ENCODE data around the gene TMED10.

TMED10 gene

DNA sequence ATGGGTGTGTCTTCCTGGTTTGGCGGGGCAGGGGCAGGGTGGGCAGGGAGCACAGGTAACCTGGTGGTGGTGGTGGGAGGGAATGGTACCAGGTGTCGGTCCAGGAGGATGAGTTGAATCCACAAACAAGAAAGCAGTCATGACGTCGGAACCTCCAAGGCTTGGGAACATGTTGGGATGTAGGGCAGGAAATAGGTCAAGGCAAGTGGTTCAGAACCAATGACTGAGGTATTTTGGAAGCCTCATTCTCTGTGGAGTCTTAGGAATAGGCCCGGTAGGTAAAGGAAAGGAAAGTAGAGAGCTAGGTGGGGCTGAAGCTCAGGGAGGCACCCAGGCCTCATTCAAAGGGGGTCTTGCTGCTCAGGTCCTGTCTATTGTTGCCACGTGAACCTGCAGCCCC, 39.1 kb upstream of the TMED10 start:
- TF ChIP-seq TAF1 (IDR thresholded peaks at IDR 0.05; ENCODE audit: borderline replicate concordance, insufficient read depth, low read length) (no peak), POLR2AphosphoS5 (IDR thresholded peaks at IDR 0.05; ENCODE audit: low read depth, low read length) (no peak), FOXP2 (optimal IDR thresholded peaks at IDR 0.05; ENCODE audit: borderline replicate concordance, extremely low read depth, extremely low read length, insufficient read depth) (no peak), SIN3A (IDR thresholded peaks at IDR 0.05; ENCODE audit: borderline replicate concordance, insufficient read depth, low read length) (no peak), REST (IDR thresholded peaks at IDR 0.05; ENCODE audit: insufficient read depth in 1 of 2, low read depth in 2 of 2, low read length in 2 of 2) (no peak)

DNA sequence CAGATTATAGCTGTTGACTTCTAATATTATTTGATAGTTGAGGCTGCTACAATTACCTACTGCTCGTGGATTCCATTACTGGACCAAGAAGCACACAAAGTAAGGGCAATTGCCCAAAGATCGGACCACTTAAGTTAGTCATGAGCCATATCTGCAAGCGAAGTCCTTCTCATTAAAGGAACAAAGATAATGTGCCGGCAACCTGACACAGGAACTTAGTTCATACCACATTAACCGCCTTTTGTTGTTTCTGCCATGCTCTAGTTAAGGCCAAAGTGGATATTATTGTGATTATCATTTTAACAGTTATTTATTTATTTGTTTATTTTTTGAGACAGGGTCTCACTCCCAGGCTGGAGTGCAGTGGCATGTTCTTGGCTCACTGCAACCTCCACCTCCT, 38.1 kb upstream of the TMED10 start:
- no peak for TF ChIP-seq POLR2AphosphoS5 (IDR thresholded peaks at IDR 0.05; ENCODE audit: low read depth, low read length)
- TF ChIP-seq FOXP2 (optimal IDR thresholded peaks at IDR 0.05; ENCODE audit: borderline replicate concordance, extremely low read depth, extremely low read length, insufficient read depth): no peak
- no peak for TF ChIP-seq SIN3A (IDR thresholded peaks at IDR 0.05; ENCODE audit: borderline replicate concordance, insufficient read depth, low read length)
- no peak for TF ChIP-seq TAF1 (IDR thresholded peaks at IDR 0.05; ENCODE audit: borderline replicate concordance, insufficient read depth, low read length)
- TF ChIP-seq REST (IDR thresholded peaks at IDR 0.05; ENCODE audit: insufficient read depth in 1 of 2, low read depth in 2 of 2, low read length in 2 of 2): no peak

GRCh38 chr14:75213172-75213571, 36.8 kb upstream of the TMED10 start:
- TF ChIP-seq REST (IDR thresholded peaks at IDR 0.05; ENCODE audit: insufficient read depth in 1 of 2, low read depth in 2 of 2, low read length in 2 of 2) (no peak), SIN3A (IDR thresholded peaks at IDR 0.05; ENCODE audit: borderline replicate concordance, insufficient read depth, low read length) (no peak), TAF1 (IDR thresholded peaks at IDR 0.05; ENCODE audit: borderline replicate concordance, insufficient read depth, low read length) (no peak), FOXP2 (optimal IDR thresholded peaks at IDR 0.05; ENCODE audit: borderline replicate concordance, extremely low read depth, extremely low read length, insufficient read depth) (no peak), POLR2AphosphoS5 (IDR thresholded peaks at IDR 0.05; ENCODE audit: low read depth, low read length) (no peak)

GRCh38 chr14:75208843-75209242, 32.4 kb upstream of the TMED10 start:
- TF ChIP-seq SIN3A (IDR thresholded peaks at IDR 0.05; ENCODE audit: borderline replicate concordance, insufficient read depth, low read length) (no peak), POLR2AphosphoS5 (IDR thresholded peaks at IDR 0.05; ENCODE audit: low read depth, low read length) (no peak), TAF1 (IDR thresholded peaks at IDR 0.05; ENCODE audit: borderline replicate concordance, insufficient read depth, low read length) (no peak), FOXP2 (optimal IDR thresholded peaks at IDR 0.05; ENCODE audit: borderline replicate concordance, extremely low read depth, extremely low read length, insufficient read depth) (no peak), REST (IDR thresholded peaks at IDR 0.05; ENCODE audit: insufficient read depth in 1 of 2, low read depth in 2 of 2, low read length in 2 of 2) (no peak)

- no peak for TF ChIP-seq SIN3A (IDR thresholded peaks at IDR 0.05; ENCODE audit: borderline replicate concordance, insufficient read depth, low read length)
- TF ChIP-seq TAF1 (IDR thresholded peaks at IDR 0.05; ENCODE audit: borderline replicate concordance, insufficient read depth, low read length): no peak
- no peak for TF ChIP-seq REST (IDR thresholded peaks at IDR 0.05; ENCODE audit: insufficient read depth in 1 of 2, low read depth in 2 of 2, low read length in 2 of 2)
- TF ChIP-seq FOXP2 (optimal IDR thresholded peaks at IDR 0.05; ENCODE audit: borderline replicate concordance, extremely low read depth, extremely low read length, insufficient read depth): no peak
- TF ChIP-seq POLR2AphosphoS5 (IDR thresholded peaks at IDR 0.05; ENCODE audit: low read depth, low read length): no peak
Measured at GRCh38 chr14:75206190-75206589, 29.8 kb upstream of the TMED10 start.
